Tibial nerve (tissue), 4 donors: ENCODE results near the gene HECTD4.

ENCODE experiments used
- EP300 ChIP-seq, 2 donors: sonication (generic); formaldehyde crosslinking; IDR thresholded peaks; one replicate each; pipeline ENCODE4 v1.6.1; 2017; ENCODE audit warnings: antibody characterized with exemption in 2 of 2, mild to moderate bottlenecking in 1 of 2
- POLR2A ChIP-seq, 2 donors: fragments of 450-650 bp; IDR thresholded peaks; one replicate each; pipeline ENCODE4 v1.6.1; 2017; ENCODE audit warnings: antibody characterized with exemption in 2 of 2, mild to moderate bottlenecking in 2 of 2, moderate library complexity in 2 of 2
- TF ChIP-seq, protein P1 (sequence below), 5 experiments: fragments of 200-600 bp in 3 of 5; fragments of 450-650 bp in 2 of 5; sonication (generic) in 3 of 5; IDR thresholded peaks; one replicate each; pipeline ENCODE4 v1.5.1; 2016 to 2019; ENCODE audit warnings: antibody characterized with exemption in 5 of 5, mild to moderate bottlenecking in 3 of 5, moderate library complexity in 2 of 5

DNA sequence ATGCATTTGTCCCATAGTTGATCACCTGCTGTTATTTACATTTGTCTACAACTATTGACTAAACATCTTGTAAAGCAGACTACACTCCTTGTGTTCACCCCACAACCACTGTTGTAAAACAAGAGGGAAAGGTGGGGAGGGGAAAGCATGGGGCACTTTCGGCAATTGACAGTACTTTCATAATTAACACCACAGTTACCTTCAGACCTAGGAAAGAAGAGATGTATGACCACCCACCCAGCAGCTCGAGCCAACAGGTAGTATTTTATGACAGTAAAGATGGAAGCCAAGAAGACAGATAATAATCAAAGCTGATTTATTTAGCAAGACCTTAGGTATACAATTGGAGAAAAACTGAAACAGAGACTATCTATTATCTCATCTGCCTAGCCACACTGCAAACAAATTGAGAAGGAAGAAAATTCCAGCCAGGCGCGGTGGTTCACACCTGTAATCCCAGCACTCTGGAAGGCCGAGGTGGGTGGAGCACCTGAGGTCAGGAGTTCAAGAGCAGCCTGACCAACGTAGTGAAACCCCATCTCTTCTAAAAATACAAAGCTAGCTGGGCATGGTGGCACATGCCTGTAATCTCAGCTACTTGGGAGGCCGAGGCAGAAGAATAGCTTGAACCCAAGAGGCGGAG is 11.2 kb downstream of the HECTD4 start:
- TF ChIP-seq POLR2A (IDR thresholded peaks at IDR 0.05) (no peak), EP300 (IDR thresholded peaks at IDR 0.05) (no peak)
- TF ChIP-seq, protein P1, sequence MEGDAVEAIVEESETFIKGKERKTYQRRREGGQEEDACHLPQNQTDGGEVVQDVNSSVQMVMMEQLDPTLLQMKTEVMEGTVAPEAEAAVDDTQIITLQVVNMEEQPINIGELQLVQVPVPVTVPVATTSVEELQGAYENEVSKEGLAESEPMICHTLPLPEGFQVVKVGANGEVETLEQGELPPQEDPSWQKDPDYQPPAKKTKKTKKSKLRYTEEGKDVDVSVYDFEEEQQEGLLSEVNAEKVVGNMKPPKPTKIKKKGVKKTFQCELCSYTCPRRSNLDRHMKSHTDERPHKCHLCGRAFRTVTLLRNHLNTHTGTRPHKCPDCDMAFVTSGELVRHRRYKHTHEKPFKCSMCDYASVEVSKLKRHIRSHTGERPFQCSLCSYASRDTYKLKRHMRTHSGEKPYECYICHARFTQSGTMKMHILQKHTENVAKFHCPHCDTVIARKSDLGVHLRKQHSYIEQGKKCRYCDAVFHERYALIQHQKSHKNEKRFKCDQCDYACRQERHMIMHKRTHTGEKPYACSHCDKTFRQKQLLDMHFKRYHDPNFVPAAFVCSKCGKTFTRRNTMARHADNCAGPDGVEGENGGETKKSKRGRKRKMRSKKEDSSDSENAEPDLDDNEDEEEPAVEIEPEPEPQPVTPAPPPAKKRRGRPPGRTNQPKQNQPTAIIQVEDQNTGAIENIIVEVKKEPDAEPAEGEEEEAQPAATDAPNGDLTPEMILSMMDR (IDR thresholded peaks at IDR 0.05), result no peak
